Loucy (cell line): ENCODE measurements around the gene PFKL.
"Not testable (repeated sequence)": the region's sequence is repeated elsewhere in the genome, so short reads cannot be mapped to it uniquely, and the experiment has no call there.

Experiments used
- CTCF ChIP-seq: fragments of 200-600 bp; sonication (generic); conservative IDR thresholded peaks from 2 replicates; pipeline ENCODE4 v1.5.1; 2014; ENCODE audit warnings: mild to moderate bottlenecking, antibody characterized with exemption, low read length
- EZH2phosphoT487 ChIP-seq: fragments of 200-600 bp; IDR thresholded peaks from 2 replicates; pipeline ENCODE4 v1.6.1; 2018; ENCODE audit warnings: antibody characterized with exemption, mild to moderate bottlenecking, moderate library complexity, borderline replicate concordance

- TF ChIP-seq CTCF, EZH2phosphoT487: not testable (repeated sequence)
These were observed 42.0 kb downstream of the PFKL start for GRCh38 chr21:44341726-44342458.
